ENCODE measurements around the gene GLI3.

GRCh38 chr7:42227936-42228591, 8.9 kb downstream of the GLI3 start:
- TF ChIP-seq CTCF (IDR thresholded peaks at IDR 0.05): no peak
- TF ChIP-seq POLR2AphosphoS5 (IDR thresholded peaks at IDR 0.05): no peak

Measured in suprapubic skin (tissue), 3 donors.